Frontal cortex (tissue), 4 donors: ENCODE results near the gene TDRD5. TPM values are rescaled to one million over a fixed set of nuclear protein-coding genes. Genes with fewer than 3 reads are reported as not detected.

Experiments
- DNase-seq, 2 donors: peaks; one replicate each; pipeline ENCODE4 v3.0.0; 2012; ENCODE audit warnings: low spot score in 2 of 2
- FAIRE-seq: peaks from 2 replicates; lab custom pipeline; 2012; peaks lifted over from hg19 to GRCh38; lab: Jason Lieb, UNC
- total RNA-seq: library from RNA; depleted of rRNA; stranded (reverse); fragments of >200 nt; gene quantifications from one replicate; pipeline ENCODE4 v1.2.3, GENCODE V29; 2014
- donor health status: control.
- donor health status: control.
- donor health status: control.

The TDRD5 gene, protein sequence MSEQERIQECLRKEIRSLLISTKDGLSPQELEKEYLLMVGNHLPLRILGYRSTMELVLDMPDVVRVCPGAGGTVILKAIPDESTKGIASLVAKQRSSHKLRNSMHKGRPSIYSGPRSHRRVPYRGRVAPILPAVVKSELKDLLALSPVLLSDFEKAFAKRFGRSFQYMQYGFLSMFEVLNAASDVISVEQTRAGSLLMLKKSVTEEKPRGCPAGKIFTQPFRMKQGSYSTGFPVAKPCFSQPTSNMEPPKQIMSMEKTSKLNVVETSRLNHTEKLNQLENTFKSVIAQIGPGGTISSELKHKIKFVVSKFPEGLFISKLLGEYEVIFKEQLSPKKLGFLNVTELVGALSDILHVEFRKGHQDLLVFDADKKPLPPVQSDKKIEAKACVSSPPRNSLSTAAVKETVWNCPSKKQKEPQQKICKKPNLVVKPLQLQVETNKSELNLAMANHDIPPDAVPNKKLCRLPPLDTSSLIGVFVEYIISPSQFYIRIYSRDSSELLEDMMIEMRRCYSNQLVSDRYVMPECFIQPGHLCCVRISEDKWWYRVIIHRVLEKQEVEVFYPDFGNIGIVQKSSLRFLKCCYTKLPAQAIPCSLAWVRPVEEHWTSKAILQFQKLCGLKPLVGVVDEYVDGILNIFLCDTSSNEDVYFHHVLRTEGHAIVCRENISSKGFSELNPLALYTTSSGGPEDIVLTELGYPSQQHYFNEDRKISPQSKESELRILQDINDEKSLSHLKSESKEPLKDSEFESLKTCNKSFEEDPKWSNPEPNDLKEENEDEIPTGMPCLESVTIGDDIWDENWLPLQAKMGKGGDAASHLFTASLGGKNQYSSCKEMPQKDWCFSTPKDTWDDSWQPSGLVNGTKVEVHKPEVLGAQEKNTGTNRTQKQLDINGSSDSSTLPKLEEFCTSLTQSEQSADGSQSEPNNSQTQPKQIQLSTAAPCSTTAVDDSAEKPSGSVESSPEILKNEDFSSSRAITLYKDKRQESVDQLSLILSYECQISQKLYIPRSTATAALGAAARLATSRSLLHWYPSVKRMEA
- 2.9 TPM for total RNA-seq

DNA sequence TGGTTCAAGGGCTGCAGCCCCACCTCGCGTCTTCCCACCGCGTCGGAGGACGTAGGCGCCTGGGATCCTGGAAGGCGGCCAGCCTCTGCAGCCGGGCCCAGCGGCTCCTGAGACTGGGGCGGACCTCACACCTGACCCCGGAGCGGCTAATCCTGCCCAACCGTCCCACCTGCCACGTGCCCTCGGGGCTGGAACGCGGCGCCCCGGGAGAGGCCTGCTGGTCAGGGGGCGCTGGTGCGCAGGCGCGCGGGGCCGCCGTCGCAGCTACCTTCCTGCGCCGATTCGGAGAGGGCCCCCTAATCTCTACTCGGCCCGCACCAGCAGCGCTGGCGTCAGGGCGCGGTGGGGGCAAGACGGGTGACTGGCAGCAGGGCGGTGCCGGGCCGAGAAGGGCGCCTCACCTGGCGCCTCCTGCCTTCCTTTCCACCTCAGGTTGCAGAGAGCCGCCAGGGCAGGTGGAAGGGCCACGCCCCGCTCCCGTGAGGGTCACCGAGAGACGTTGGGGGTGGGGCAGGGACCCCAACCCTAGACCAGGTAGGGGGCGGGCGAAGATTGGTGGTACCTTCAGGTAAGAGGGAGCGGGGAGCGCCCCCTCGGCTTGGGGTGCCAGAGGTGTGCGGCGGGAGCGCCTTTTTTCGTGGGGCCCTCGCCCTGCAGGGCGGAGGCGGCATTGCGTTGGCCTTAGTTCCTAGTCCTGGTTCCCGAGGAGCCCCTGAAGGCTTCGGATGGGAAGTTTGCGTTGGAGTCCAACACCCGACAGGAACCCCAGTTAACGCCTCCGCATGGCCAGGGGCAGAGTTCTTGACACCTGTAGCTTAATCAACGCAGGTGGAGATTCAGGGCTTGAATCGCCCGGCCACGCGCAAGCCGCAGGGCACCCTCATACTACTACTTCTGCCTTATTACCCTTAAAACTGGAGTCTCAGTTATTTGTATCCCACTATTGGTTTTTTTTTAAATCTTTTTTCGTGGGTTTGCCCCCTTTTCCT, at the start of gene TDRD5:
TSS of gene TDRD5 (plus strand) at position 241 of the 989 bp plus-strand sequence. CDS start 784 bp downstream, outside the sequence.
- FAIRE-seq: no peak
- DNase-seq: peak; percentile 34 to 37

GRCh38 chr1:179545321-179545720, 46.3 kb upstream of the TDRD5 start:
- no peak for DNase-seq
- FAIRE-seq: no peak

GRCh38 chr1:179547021-179547535, 44.6 kb upstream of the TDRD5 start:
- DNase-seq (no peak), FAIRE-seq (no peak)

DNA sequence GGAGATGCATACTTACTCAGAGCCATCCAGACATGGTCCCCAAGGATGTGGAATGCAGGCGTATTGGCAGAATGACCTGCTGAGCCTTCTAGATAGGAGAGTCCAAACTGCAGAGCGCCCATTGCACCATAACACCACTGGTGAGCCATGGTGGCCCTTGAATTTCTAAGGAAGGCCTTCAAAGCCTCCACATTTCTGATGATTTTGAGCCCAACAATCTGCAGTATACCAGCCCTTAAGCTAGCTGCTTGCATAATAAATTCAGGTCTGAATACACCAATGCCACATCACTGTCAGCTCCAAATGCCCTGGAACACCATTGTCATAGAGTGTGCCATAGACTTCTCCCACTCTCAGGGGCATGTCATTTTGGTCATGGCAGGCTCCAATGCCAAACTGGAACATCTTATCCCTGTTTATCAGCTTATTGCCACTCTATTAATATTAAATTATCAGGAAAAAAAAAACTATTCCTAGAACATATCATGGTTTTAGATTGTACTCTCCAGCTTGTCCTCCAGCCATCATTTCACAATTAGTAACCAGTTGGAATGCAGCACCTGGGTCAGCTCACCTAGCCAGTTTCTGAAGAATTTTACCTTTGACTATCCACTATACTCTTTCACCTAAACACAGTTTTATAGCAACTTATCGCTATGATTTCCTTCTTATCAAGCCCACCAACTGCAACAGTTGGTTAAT, 42.8 kb upstream of the TDRD5 start:
- DNase-seq (no peak), FAIRE-seq (no peak)

- DNase-seq (no peak), FAIRE-seq (no peak)
Observed at GRCh38 chr1:179549368-179549700, 42.3 kb upstream of the TDRD5 start.

- no peak for DNase-seq
Observed at GRCh38 chr1:179550746-179551682, 40.6 kb upstream of the TDRD5 start.

DNA sequence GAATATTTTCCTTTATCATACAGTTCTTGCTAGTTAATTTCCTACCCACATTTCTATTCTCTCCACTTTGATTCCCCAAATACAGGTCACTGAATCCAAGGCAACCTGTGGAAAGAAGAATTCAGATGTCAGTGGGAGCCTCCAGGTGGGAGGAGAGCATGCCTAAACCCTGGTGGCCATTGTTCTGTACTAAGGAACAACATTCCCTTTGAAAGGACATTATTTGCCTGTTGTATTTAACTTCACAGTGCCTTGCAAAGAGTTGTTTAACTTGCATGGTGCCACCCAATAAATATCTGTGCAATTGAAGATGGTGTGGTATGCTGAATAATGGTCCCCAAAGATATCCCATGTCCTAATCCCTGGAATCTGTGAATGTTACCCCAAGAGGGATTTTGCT, 37.2 kb upstream of the TDRD5 start:
- FAIRE-seq (no peak), DNase-seq (no peak)

More at GRCh38 chr1:179550746-179551682, 40.6 kb upstream of the TDRD5 start:
- no peak for FAIRE-seq

DNA sequence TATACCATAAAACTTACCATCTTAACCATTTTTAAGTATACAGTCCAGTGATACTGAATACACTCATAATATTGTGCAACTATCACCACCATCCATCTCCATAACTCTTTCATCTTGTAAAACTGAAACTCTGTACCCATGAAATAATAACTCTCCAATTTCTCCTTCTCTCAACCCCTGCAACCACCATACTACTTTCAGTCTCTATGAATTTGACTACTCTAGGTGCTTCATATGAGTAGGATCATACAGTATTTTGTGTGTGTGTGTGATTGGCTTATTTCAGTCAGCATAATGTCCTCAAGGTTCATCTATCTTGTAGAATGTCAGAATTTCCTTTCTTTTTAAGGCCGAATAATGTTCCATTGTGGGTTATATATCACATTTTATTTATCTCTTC, 33.6 kb upstream of the TDRD5 start:
- FAIRE-seq (no peak), DNase-seq (no peak)

DNA sequence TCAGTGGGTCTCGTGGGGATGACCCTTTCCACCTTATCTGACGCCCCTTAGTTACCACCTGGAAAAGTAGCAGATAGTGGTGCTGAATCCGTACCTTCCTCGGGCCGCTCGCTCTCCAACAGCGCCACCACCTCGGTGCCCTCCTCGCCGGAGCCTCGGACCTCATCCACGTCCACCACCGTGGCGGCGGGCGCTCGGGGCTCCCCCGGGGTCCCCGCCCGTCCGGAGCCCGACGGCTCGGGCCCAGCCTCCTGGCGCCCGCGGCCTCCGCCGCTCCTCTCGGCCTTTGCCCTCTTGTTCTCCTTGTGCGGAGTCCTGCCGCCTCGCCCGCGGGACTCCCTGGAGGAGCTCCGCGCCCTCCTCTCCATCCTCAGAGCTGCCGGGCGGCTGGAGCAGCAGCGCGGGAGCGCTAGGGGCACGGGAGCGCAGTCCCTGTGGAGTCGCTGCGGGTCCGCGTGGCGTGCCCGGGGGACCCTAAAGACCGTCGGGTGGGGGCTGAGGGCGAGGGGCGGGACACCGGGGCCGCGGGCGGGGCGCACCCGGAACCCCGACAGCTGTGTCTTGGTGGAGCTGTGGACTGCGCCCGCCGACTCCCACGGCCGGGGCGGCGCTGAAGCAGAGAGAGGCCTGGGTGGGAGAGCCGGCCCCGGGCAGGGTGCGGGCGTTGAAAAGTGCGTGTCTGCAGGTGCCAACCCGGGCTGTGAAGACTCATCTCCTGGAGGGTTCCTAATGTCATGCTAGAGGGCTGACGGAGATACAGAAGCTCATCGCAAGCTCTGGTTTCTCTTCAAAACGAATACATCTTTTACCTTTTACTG, 15.9 kb upstream of the TDRD5 start, which contains the start of gene NPHS2:
TSS of gene NPHS2 (minus strand) at position 452 of the 818 bp plus-strand sequence. CDS start at position 368, 84 bp downstream.
- no peak for DNase-seq
- FAIRE-seq: no peak

DNA sequence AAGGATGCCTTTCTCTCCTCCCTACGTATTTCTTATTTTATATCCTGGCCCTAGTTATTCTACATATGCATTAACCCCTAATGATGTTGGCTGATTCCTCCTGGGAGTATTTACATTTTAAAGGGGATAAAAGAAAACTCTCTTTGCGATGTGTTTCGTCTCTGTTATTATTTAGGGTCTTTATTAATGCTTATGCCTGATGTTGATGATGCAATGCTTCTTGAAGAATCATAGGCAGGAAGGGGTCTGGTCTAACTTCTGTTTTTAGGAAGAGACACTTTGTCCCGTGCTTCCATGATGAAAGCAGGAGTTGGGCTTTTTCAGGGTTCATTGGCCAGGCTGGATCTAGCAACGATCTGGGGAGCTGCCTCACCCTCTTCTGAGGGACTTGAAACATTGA, 15.1 kb upstream of the TDRD5 start:
- FAIRE-seq (no peak), DNase-seq (no peak)

- no peak for DNase-seq
- no peak for FAIRE-seq
Observed at GRCh38 chr1:179583771-179584320, 7.8 kb upstream of the TDRD5 start.

DNA sequence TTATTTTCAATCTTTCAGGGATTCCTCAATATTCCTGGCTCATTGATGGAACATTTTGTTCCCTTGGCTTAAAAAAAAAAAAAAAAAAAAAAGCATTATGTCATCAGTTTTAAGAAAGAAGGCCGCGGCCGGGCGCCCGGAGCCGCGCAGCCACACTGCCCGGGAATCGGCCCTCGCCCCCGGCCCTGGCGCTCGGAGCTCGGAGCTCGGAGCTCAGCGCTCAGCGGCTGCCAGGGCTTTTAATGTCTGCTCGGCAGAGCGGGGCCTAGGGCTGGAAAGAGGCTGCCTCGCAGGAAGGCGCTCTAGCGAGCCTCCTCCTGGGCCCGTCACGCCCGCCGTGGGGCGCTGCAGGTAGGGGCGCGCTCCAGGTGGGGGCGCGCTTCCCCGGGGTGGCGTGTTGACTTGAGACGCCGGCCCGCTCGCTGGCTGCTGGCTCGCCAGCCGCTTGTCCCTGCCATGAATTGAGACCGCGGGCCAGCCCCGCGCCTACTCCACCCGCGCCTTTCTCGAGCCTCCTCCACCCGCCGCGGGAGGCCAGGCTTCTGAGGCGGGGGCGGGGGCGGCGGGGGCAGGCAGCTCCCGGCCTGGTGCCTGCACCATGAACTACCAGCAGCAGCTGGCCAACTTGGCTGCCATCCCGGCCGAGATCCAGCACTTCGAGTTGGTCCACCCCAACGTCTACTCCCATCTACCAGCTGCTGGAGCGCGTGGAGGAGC, 5.4 kb upstream of the TDRD5 start:
- FAIRE-seq: no peak
- peak; percentile 44 to 53 for DNase-seq

DNA sequence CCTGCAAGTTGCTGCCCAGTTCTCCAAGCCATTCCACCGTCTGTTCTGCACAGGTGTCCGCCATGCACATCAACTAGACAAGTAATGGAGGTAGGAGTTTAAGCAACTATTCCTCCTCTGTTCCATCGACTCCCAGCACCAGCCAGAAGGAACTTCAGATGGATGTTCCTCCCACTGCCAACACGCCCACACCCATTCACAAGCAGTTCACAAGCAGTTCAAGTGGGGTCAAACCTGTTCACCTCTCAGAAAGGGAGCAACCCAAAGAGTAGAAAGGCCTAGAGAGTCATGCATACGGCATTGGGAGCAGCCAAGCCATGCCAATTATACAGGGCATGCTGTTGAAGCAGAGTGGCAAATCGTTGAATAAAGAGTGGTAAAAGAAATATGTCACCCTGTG, 4.3 kb upstream of the TDRD5 start:
- DNase-seq (no peak), FAIRE-seq (no peak)

DNA sequence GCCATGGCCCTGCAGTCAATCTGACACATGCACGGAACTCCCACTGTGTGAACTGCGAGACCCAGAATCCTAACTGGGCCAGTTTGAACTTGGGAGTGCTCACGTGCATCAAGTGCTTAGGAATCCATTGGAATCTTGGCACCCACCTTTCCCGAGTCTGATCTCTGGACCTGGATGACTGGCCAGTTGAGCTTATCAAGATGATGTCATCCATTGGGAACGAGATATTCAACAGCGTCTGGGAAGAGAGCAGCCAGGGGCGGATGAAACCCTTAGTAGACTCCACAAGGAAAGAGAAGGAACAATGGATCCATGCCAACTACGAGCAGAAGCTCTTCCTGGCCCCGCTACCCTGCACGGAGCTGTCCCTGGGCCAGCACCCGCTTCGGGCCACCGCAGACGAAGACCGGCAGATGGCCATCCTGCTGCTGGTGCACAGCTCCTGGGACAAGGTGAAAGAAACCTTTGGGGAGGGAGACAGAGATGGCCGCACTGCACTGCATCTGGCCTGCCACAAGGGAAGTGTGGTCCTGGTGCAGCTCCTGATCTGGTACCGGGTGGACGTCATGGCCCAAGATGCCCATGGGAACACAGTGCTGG, 3.1 kb upstream of the TDRD5 start:
- FAIRE-seq (no peak), DNase-seq (no peak)

DNA sequence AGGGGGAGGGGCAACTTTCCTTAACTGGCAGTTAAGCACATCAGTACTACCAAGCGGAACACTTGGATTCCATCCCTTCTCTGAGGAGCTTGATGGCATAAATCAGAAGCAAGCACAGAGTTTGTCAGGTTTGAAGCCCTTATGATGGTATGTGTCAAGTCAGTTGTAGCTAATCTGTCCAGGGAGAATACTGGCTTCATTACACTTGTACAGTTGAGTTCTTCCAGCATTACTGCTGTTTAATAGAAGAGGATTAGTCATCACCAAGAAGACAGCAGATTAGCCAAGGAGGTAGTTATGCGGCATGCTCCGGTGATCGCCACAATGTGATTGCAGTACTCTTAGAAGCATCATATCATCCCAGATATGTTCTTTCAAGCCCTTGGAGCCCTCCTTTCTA, 2.1 kb upstream of the TDRD5 start:
- DNase-seq (no peak), FAIRE-seq (no peak)
